Measurements from ENCODE around the gene NCOA1. TPM values are rescaled to one million over a fixed set of nuclear protein-coding genes. Genes with fewer than 3 reads are reported as not detected.

Gene NCOA1
- total and polyA plus RNA-seq, 12 donors, result 8.6 to 36.7 (median 32.0) TPM

- intact Hi-C loops (cut with DNase I), result no loop called here
- H3K9me3 ChIP-seq, result no peaks in the 10 kb centered on the region
- no peaks in the 10 kb centered on the region for H3K27me3 ChIP-seq
- ATAC-seq (no peak), DNase-seq (no peak)
- H3K4me1 ChIP-seq, result peaks cover 0 to 9% (median 0%) of the 10 kb centered on the region in 9 donors
- WGBS, 2 donors, result 76 to 88% methylated on average over 3 of the region's 3 CpGs
- H3K4me3 ChIP-seq, result no peak overlapping the region
- H3K36me3 ChIP-seq, result peaks cover 0 to 18% (median 12%) of the 10 kb centered on the region in 9 donors
- no peak for TF ChIP-seq CTCF (IDR thresholded peaks at IDR 0.05)
- no peak overlapping the region for H3K27ac ChIP-seq
Measured at GRCh38 chr2:24774373-24774772, 283.3 kb downstream of the NCOA1 start.

DNA sequence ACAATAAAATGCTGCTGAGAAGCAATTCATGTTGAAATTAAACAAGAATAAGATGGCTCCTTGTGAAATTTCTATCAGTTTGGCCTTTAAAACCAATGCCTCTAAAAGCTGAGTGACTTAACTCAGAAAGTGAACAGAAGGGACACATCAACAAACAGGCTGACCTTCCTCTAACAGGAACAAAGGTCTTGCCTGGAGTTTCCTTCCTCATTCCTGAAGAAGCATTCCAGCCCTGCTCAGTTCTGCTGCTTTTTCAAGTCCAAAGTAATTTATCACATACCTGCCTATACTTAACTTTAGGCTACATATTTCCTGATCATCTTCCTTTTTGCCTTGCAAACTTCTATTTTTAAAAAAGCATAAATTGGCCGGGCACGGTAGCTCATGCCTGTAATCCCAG lies 288.1 kb downstream of the NCOA1 start:
- H3K4me1 ChIP-seq, result peaks cover 0 to 10% (median 0%) of the 10 kb centered on the region in 9 donors
- 65 to 66% methylated on average over 2 of the region's 2 CpGs for WGBS, 2 donors

DNA sequence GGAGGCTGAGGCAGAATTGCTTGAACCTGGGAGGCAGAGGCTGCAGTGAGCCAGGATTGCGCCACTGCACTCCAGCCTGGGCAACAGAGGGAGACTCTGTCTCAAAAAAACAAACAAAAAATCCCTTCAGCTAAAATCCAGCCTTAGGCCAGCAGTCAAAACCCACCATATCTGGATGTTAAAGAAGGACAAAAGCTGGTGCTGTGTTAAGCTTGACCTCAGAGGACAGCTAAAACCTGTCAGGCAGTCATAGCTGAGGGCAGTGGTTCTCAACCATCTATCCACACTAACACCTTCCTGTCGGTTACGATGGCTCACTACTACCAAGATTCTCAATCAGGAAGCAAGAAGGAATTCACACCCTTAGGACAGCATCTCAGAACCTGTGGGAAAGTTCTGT lies 292.6 kb downstream of the NCOA1 start:
- Histone ChIP-seq H3K4me1 (peaks cover 0 to 8% (median 0%) of the 10 kb centered on the region in 9 donors), H3K4me3 (no peak overlapping the region), H3K36me3 (peaks cover 0 to under 1% (median 0%) of the 10 kb centered on the region in 9 donors), H3K27ac (no peak overlapping the region), H3K27me3 (no peaks in the 10 kb centered on the region), H3K9me3 (no peaks in the 10 kb centered on the region)
- TF ChIP-seq CTCF (IDR thresholded peaks at IDR 0.05), result no peak
- WGBS, 2 donors, result 80 to 82% methylated on average over 3 of the region's 3 CpGs
- ATAC-seq (no peak), DNase-seq (no peak)
- intact Hi-C loops (cut with DNase I), result no loop called here

More for the DNA sequence above, 288.1 kb downstream of the NCOA1 start:
- no peak for TF ChIP-seq CTCF (IDR thresholded peaks at IDR 0.05)
- H3K36me3 ChIP-seq, result no peaks in the 10 kb centered on the region
- H3K27me3 ChIP-seq, result no peaks in the 10 kb centered on the region
- H3K9me3 ChIP-seq, result no peaks in the 10 kb centered on the region
- ATAC-seq (no peak), DNase-seq (no peak)
- intact Hi-C loops (cut with DNase I), result no loop called here
- H3K4me3 ChIP-seq, result no peak overlapping the region
- no peak overlapping the region for H3K27ac ChIP-seq

- WGBS, 2 donors, result 88 to 90% methylated on average over 6 of the region's 6 CpGs
- TF ChIP-seq CTCF (IDR thresholded peaks at IDR 0.05), result no peak
- Histone ChIP-seq H3K4me1 (peaks cover 0 to 10% (median 0%) of the 10 kb centered on the region in 9 donors), H3K4me3 (no peak overlapping the region), H3K27ac (no peak overlapping the region), H3K9me3 (no peaks in the 10 kb centered on the region), H3K27me3 (no peaks in the 10 kb centered on the region), H3K36me3 (peaks cover 0 to 11% (median 0%) of the 10 kb centered on the region in 9 donors)
- intact Hi-C loops (cut with DNase I), result no loop called here
- ATAC-seq (peak in 2 of 8 donors; percentile 20 to 41), DNase-seq (no peak)
Measured at GRCh38 chr2:24785671-24786321, 294.7 kb downstream of the NCOA1 start.
